Erythroblast (primary cell): ENCODE measurements around the gene GUK1.

Experiments used
- GATA1 ChIP-seq: IDR thresholded peaks from 2 replicates; pipeline ENCODE4 v1.6.1; 2011; ENCODE audit warnings: low read depth, mild to moderate bottlenecking, control low read depth, low read length, moderate library complexity
- POLR2A ChIP-seq: IDR thresholded peaks from 2 replicates; pipeline ENCODE4 v1.6.1; 2011; ENCODE audit warnings: mild to moderate bottlenecking, low read length

- TF ChIP-seq POLR2A (no peak), GATA1 (no peak)
Measured at GRCh38 chr1:228185641-228185965, 45.5 kb downstream of the GUK1 start.
